ENCODE results near the gene RNF224. TPM values are rescaled to one million over a fixed set of nuclear protein-coding genes. Genes with fewer than 3 reads are reported as not detected.

The RNF224 gene
- total and polyA plus RNA-seq, 2 of the 13 experiments (the other 11 are each of a cell fraction or from before 2014, with no cell fraction given) = 0.09 TPM; not detected in 1

DNA sequence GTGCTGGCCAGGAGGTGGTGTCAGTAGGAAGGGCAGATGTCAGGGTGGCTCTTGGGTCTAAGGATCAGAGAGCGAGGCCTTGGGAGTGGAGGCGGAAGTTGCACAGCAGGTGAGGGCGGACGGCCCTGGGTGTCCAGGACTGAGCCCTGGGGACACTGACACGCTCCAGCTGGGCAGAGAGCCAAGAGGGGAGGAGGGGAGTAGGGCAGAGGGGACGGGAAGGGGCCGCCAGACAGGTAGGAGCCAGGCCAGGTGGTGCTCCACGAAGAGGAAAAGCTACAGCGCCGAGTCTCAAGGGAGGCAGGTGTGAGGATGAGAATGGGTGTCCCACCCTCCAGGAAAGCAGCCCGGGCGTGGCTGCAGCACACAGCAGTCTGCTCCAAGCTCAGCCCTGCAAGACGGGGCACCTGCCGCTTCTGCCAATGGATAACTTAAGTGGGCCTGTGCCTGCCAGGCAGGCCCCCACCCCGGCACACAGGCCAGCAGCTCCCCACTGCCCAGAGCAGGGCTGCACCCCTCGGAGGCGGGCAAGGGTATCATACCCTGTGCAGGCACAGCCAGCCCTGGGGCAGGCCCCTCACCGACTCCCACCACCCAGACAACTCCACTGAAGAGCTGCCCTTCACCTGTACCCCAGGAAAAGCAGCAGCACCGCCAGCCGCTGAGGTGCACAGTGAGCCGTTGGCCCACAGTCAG is 31.6 kb upstream of the RNF224 start (continued):
- no peak for TF ChIP-seq KDM5B (CRISPR knock-in tag; IDR thresholded peaks at IDR 0.05; ENCODE audit: borderline replicate concordance)
- TF ChIP-seq SALL1 (CRISPR knock-in tag; IDR thresholded peaks at IDR 0.05) = no peak
- TF ChIP-seq ZNF841 (CRISPR knock-in tag; IDR thresholded peaks at IDR 0.05; ENCODE audit: borderline replicate concordance) = no peak
- peak; percentile 68; the same call in 1 of the 2 replicates for TF ChIP-seq PPARG (CRISPR knock-in tag; conservative IDR thresholded peaks at IDR 0.05)
- TF ChIP-seq RELA (CRISPR knock-in tag; IDR thresholded peaks at IDR 0.05) = no peak
- no peak for TF ChIP-seq RAD21 (CRISPR knock-in tag; IDR thresholded peaks at IDR 0.05)
- no peak for TF ChIP-seq ZNF24 (IDR thresholded peaks at IDR 0.05)
- no peak for TF ChIP-seq TGIF2 (CRISPR knock-in tag; IDR thresholded peaks at IDR 0.05)
- TF ChIP-seq ZNF451 (CRISPR knock-in tag; IDR thresholded peaks at IDR 0.05) = no peak
- 0 out of 2 replicates have a peak, but pooled peaks have one; percentile 24 for TF ChIP-seq TBX2 (CRISPR knock-in tag; IDR thresholded peaks at IDR 0.05; ENCODE audit: borderline replicate concordance)
- no peak for TF ChIP-seq ZFP41 (CRISPR knock-in tag; IDR thresholded peaks at IDR 0.05; ENCODE audit: borderline replicate concordance)
- TF ChIP-seq ZNF234 (CRISPR knock-in tag; conservative IDR thresholded peaks at IDR 0.05) = no peak
- TF ChIP-seq ZNF367 (CRISPR knock-in tag; IDR thresholded peaks at IDR 0.05; ENCODE audit: borderline replicate concordance) = no peak
- peak; percentile 54; the same call in 1 of the 2 replicates for TF ChIP-seq AKAP8 (CRISPR knock-in tag; IDR thresholded peaks at IDR 0.05)
- no peak for TF ChIP-seq NFE2 (CRISPR knock-in tag; IDR thresholded peaks at IDR 0.05)
- no peak for TF ChIP-seq ZNF510 (CRISPR knock-in tag; IDR thresholded peaks at IDR 0.05; ENCODE audit: low read depth)
- 0 out of 2 replicates have a peak, but pooled peaks have one; percentile 20 for TF ChIP-seq ZSCAN25 (CRISPR knock-in tag; IDR thresholded peaks at IDR 0.05)
- TF ChIP-seq ZBTB39 (CRISPR knock-in tag; IDR thresholded peaks at IDR 0.05) = no peak
- TF ChIP-seq ZNF335 (CRISPR knock-in tag; IDR thresholded peaks at IDR 0.05) = no peak
- peak; percentile 18; the same call in 1 of the 2 replicates for TF ChIP-seq ZFX (CRISPR knock-in tag; IDR thresholded peaks at IDR 0.05; ENCODE audit: low read depth)
- no peak for TF ChIP-seq RORA (CRISPR knock-in tag; IDR thresholded peaks at IDR 0.05)
- no peak for TF ChIP-seq MTERF4 (CRISPR knock-in tag; IDR thresholded peaks at IDR 0.05)
- no peak for TF ChIP-seq TOE1 (CRISPR knock-in tag; IDR thresholded peaks at IDR 0.05)
- TF ChIP-seq, protein P1, sequence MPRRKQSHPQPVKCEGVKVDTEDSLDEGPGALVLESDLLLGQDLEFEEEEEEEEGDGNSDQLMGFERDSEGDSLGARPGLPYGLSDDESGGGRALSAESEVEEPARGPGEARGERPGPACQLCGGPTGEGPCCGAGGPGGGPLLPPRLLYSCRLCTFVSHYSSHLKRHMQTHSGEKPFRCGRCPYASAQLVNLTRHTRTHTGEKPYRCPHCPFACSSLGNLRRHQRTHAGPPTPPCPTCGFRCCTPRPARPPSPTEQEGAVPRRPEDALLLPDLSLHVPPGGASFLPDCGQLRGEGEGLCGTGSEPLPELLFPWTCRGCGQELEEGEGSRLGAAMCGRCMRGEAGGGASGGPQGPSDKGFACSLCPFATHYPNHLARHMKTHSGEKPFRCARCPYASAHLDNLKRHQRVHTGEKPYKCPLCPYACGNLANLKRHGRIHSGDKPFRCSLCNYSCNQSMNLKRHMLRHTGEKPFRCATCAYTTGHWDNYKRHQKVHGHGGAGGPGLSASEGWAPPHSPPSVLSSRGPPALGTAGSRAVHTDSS (CRISPR knock-in tag; conservative IDR thresholded peaks at IDR 0.05) = no peak
- no peak for TF ChIP-seq HMG20A (CRISPR knock-in tag; IDR thresholded peaks at IDR 0.05; ENCODE audit: borderline replicate concordance)
- TF ChIP-seq NAIF1 (CRISPR knock-in tag; IDR thresholded peaks at IDR 0.05; ENCODE audit: borderline replicate concordance) = no peak
- TF ChIP-seq MZF1 (CRISPR knock-in tag; IDR thresholded peaks at IDR 0.05; ENCODE audit: borderline replicate concordance) = no peak
